Ascending aorta (tissue), 2 donors: ENCODE data around the gene NLRC5. TPM values are rescaled to one million over a fixed set of nuclear protein-coding genes. Genes with fewer than 3 reads are reported as not detected.
"Not testable (repeated sequence)": the region's sequence is repeated elsewhere in the genome, so short reads cannot be mapped to it uniquely, and the experiment has no call there.

Source experiments
- DNase-seq, 2 donors: peaks; one replicate each; pipeline ENCODE4 v3.0.0-alpha.2; 2019; ENCODE audit warnings: low spot score in 2 of 2
- H3K27ac ChIP-seq, 2 donors: fragments of 200-600 bp; sonication (generic); one replicate each; pipeline ENCODE4 v1.5.1; 2016 to 2017; ENCODE audit warnings: mild to moderate bottlenecking in 1 of 2
- H3K27me3 ChIP-seq: fragments of 200-600 bp; sonication (generic); one replicate; pipeline ENCODE4 v1.5.1; 2017
- H3K36me3 ChIP-seq, 2 donors: fragments of 200-600 bp; sonication (generic); one replicate each; pipeline ENCODE4 v1.5.1; 2016
- H3K4me1 ChIP-seq, 2 donors: fragments of 200-600 bp; sonication (generic); one replicate each; pipeline ENCODE4 v1.5.1; 2016 to 2017; ENCODE audit warnings: mild to moderate bottlenecking in 1 of 2
- H3K4me3 ChIP-seq, 2 donors: fragments of 200-600 bp; sonication (generic); one replicate each; pipeline ENCODE4 v1.5.1; 2016 to 2017; ENCODE audit warnings: mild to moderate bottlenecking in 1 of 2
- H3K9me3 ChIP-seq, 2 donors: fragments of 200-600 bp; sonication (generic); one replicate each; pipeline ENCODE4 v1.5.1; 2016
- intact Hi-C: fragments of 100-400 bp; cut with DNase I; formaldehyde crosslinking; loops from one replicate; pipeline ENCODE4 v1.15.1; 2023
- total RNA-seq: library from RNA; depleted of rRNA; stranded (reverse); fragments of >200 nt; gene quantifications from one replicate; pipeline ENCODE4 v1.1.0, GENCODE V29; 2016
- TF ChIP-seq, protein P1 (sequence below), 3 experiments: fragments of 200-600 bp in 2 of 3; fragments of 450-650 bp in 1 of 3; sonication (generic) in 2 of 3; IDR thresholded peaks; one replicate each; pipeline ENCODE4 v1.5.1; 2016 to 2019; ENCODE audit warnings: antibody characterized with exemption in 3 of 3, mild to moderate bottlenecking in 1 of 3, moderate library complexity in 1 of 3

NLRC5 gene
- total RNA-seq, 1 donor from 2014 or later = 46.7 TPM

DNA sequence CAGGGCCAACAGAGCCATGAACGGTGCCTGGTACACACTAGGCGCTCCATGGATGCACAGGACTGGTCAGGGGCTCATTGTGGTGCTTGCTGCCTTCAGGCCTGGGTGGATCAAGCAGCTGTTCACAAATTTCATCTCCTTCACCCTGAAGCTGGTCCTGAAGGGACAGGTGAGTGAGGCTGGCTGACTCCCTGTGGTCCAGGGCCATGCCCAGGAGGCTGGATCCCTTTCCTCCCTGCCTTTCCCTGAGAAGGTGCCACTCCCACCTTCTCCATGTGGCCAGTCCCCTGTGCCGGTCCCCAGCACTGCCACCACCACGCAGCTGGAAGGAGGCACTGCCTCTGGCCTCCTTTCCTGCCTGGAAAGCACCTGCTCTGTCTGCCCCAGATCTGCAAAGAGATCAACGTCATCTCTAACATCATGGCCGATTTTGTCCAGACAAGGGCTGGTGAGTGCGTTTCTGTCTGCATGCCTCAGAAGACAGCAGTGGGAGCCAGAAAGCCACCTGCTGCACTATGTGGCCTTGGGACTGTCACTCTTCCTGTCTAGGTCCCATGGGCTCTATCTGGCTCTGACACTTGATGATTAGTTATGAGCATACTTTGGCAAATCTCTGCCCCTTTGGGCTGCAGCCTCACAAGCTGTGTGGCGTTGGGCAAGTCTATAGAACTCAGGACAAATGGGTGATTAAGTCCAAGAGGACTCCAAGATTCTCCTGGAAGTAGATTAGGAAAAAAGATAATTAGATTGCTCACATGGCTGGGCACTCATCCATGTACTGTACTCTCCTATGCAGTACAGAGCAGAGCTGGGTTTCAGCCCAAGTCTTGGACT is 18.2 kb upstream of the NLRC5 start:
- TF ChIP-seq, protein P1, sequence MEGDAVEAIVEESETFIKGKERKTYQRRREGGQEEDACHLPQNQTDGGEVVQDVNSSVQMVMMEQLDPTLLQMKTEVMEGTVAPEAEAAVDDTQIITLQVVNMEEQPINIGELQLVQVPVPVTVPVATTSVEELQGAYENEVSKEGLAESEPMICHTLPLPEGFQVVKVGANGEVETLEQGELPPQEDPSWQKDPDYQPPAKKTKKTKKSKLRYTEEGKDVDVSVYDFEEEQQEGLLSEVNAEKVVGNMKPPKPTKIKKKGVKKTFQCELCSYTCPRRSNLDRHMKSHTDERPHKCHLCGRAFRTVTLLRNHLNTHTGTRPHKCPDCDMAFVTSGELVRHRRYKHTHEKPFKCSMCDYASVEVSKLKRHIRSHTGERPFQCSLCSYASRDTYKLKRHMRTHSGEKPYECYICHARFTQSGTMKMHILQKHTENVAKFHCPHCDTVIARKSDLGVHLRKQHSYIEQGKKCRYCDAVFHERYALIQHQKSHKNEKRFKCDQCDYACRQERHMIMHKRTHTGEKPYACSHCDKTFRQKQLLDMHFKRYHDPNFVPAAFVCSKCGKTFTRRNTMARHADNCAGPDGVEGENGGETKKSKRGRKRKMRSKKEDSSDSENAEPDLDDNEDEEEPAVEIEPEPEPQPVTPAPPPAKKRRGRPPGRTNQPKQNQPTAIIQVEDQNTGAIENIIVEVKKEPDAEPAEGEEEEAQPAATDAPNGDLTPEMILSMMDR (IDR thresholded peaks at IDR 0.05) = no peak
- intact Hi-C loops = no loop called here
- no peak for DNase-seq

DNA sequence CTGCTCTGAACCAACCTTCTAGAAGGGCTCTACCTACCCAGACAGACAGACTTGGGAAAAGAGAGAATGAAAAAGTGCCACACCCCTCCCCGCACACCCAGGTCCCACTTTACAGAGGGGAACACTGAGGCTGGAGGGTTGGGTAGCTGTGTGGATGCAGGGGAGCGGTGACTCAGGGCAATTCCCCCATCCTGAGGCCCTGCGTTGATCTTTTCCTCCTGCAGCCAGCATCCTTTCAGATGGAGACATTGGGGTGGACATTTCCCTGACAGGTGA is 17.7 kb upstream of the NLRC5 start:
- intact Hi-C loops = no loop called here
- H3K9me3 ChIP-seq = no peaks in the 10 kb centered on the region
- TF ChIP-seq, protein P1 (IDR thresholded peaks at IDR 0.05) = no peak
- H3K4me3 ChIP-seq = no peak overlapping the region
- H3K4me1 ChIP-seq = no peaks in the 10 kb centered on the region
- no peaks in the 10 kb centered on the region for H3K36me3 ChIP-seq
- DNase-seq = no peak
- H3K27ac ChIP-seq = no peak overlapping the region
- H3K27me3 ChIP-seq = no peaks in the 10 kb centered on the region

More for the DNA sequence above, 18.2 kb upstream of the NLRC5 start:
- Histone ChIP-seq H3K4me1 (no peaks in the 10 kb centered on the region), H3K36me3 (no peaks in the 10 kb centered on the region), H3K27ac (no peak overlapping the region), H3K4me3 (no peak overlapping the region), H3K27me3 (no peaks in the 10 kb centered on the region), H3K9me3 (no peaks in the 10 kb centered on the region)

DNA sequence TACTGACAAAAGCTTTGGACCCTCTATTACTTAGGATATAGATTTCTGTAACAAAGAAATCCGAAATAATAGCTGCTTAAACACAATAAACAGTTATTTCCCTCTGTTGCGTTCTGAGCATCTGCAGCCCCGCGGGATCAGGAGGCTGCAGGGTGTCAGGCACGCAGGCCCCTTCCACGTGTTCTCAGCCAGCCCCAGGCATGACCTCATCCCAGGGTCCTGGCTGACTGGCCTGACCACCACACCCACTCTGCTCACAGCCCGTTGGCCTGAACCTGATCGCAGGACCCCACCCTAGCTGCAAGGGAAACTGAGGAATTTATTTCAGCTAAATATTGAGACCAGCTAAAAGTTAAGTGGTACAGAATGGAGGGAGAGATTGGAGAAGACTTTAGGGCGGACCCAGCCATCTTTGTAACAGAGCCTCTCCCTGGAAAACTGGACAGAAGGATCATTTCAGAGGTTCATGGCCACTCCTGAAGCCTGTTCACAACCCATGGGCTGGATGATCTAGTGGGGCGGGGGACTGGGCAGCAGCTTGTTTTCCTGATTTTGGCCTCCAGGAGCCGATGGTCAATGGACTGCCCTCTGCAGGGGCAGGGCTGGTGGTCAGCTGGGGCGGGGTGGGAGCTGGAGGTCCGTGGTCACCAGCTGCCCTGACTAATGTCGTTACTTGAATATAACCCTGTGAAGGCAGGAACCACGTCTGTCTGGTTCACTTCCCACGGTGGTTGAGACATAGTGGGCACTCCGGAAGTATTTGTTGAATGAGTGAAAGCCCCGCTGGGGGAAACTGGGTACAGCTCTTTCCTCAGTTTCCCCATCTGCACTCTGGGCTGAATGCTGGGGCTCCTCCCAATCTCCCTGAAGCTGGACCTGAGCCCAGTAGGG is 16.7 kb upstream of the NLRC5 start:
- intact Hi-C loops = no loop called here
- H3K4me1 ChIP-seq = no peaks in the 10 kb centered on the region
- TF ChIP-seq, protein P1 (IDR thresholded peaks at IDR 0.05) = no peak
- no peak for DNase-seq
- H3K36me3 ChIP-seq = no peaks in the 10 kb centered on the region
- H3K4me3 ChIP-seq = no peak overlapping the region
- H3K27ac ChIP-seq = no peak overlapping the region
- no peaks in the 10 kb centered on the region for H3K27me3 ChIP-seq
- no peaks in the 10 kb centered on the region for H3K9me3 ChIP-seq

DNA sequence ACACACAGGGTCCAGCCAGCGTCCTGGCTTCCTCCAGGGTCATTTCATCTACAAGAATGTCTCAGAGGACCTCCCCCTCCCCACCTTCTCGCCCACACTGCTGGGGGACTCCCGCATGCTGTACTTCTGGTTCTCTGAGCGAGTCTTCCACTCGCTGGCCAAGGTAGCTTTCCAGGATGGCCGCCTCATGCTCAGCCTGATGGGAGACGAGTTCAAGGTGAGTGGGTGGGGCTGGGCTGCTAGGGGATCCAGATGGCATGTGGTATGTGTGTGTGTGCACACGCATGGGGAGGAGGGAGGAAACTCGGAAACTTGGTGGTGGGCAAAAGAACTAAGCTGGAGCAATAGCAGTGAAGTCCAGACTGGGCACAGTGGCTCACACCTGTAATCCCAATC is 16.1 kb upstream of the NLRC5 start:
- Histone ChIP-seq H3K27ac (no peak overlapping the region), H3K4me3 (no peak overlapping the region), H3K9me3 (no peaks in the 10 kb centered on the region), H3K27me3 (no peaks in the 10 kb centered on the region), H3K36me3 (no peaks in the 10 kb centered on the region), H3K4me1 (no peaks in the 10 kb centered on the region)
- intact Hi-C loops = no loop called here
- TF ChIP-seq, protein P1 (IDR thresholded peaks at IDR 0.05) = no peak
- DNase-seq = no peak

DNA sequence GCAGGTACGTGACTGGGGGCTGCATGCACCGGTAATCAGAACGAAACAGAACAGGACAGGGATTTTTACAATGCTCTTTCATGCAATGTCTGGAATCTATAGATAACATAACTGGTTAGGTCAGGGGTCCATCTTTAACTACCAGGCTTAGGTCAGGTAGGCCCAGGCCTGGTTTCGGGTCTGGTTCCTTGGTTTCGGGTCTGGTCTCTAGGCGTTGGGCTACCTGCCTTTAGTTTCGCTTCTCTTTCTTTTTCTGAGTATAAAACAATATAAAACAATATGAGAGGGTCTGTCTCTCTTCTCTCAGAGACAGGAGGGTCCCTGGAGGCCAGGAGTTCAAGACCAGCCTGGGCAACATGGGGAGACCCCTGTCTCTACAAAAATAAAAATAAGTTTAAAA is 15.5 kb upstream of the NLRC5 start:
- H3K4me1 ChIP-seq, H3K36me3 ChIP-seq, H3K27ac ChIP-seq, H3K4me3 ChIP-seq, intact Hi-C loops, DNase-seq, H3K9me3 ChIP-seq, H3K27me3 ChIP-seq: not testable (repeated sequence)
